ENCODE results near the gene SSH2.

DNA sequence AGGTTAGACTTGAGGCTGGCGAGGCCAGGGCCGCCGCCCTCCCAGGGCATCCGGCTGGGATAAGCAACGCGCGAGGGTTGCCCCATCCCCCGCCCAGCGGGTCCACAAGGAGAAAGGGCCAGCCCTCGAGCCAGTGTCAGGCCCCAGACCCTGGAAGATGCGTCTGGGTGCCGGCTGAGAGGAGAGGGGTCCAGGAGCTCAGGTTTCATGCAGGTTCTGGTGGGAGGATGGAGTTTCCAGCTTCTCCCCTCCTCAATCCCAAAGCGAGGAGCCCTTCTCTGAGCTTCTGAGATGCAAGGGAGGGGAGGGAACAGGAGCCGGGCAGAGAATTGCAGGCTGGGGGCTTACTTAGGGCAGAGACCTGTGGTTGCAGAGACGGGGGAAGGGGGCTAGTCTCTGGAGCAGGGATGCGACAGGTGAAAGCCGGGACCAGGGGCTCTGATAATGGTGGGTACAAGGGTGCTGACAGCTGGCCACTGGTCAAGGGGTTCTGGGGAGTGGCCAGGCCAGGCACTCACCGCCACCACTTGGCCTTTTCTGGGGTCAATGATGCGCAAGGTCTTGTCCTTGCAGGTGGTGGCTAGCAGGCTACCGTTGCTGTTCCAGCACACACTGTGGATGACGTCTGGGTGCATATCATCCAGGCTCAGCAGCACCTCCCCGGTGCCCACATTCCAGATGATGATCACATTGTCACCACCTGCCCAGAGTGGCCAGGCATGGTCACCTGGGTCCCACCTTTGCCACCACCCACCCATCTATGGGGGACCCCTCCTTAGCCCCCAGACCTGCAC lies 311.6 kb downstream of the SSH2 start:
- no peak for TF ChIP-seq GATA2 (IDR thresholded peaks at IDR 0.05; ENCODE audit: low read depth, low read length)
- TF ChIP-seq GATA3 (IDR thresholded peaks at IDR 0.05; ENCODE audit: low read depth, low read length), result no peak
